GM13976 (cell line): Measurements from ENCODE around the gene UPK3B.
"Not testable (repeated sequence)": the region's sequence is repeated elsewhere in the genome, so short reads cannot be mapped to it uniquely, and the experiment has no call there.

ENCODE experiments used
- DNase-seq: peaks from one replicate; pipeline ENCODE4 v3.0.0; 2012; ENCODE audit warnings: low spot score
- in situ Hi-C: fragments of 300-500 bp; cut with MboI; formaldehyde crosslinking; loops from one replicate; pipeline ENCODE4 v1.12.0; 2022; ENCODE audit warnings: low sequenced_read_pairs, mixed read lengths, inconsistent platforms; ENCODE audit not compliant: unreplicated experiment

UPK3B gene

DNA sequence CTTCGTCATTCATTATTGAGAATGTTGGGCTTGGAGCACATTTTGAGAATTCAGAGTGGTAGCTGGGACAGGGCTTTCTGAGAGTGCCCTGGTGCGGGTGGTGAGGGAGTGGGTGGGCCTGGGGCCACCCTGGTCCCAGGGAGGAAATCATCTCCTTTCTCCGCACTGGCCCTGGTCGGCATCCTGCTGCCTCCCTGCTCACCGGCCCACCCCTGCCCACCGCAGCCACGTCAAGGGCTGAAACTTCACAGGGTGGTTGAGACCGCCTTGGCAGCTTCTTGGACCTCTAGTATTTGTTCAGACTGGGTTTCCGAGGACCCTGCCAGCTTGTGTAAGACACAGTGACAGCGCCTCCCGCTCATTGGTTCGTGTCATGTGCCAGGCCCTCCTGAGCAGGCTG is 25.9 kb upstream of the UPK3B start:
- DNase-seq, in situ Hi-C loops: not testable (repeated sequence)

DNA sequence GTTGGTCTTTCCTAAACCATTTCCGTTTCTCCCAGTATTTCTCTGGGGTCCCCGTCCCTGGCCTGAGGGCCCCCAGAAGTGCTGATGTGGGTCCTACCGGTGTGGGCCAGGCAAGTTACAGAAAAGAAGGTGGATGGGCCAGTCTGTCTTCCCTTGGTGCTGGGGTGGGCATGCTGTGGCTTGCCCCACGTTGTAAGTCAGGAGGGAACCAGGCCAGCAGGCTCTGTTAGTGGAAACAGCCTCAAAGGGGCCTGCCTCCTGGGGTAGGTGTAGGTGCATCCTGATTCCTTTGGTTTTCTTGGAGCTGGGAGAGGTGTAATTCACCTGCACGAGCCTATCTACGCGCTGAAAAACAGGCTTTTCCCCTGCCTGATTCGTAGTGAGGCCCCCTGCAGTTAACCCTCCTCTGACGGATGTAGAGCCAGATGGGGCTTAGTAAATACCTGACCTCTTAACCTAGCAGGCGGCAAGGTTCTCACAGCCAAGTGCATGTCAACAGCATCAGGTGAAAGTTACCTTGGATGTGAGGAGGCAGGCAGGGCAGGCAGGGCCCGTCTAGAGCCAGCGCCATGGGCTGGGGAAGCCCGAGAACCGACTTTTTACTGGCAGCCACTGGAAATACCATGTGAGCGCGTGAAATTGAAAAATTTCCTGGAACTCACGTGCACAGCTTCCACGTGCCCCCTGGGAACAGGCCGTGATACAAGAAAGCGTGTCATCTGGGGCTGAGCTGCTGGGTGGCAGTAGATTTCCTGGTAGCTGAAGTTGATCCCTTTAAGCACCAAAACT is 24.3 kb upstream of the UPK3B start:
- not testable (repeated sequence) for DNase-seq

DNA sequence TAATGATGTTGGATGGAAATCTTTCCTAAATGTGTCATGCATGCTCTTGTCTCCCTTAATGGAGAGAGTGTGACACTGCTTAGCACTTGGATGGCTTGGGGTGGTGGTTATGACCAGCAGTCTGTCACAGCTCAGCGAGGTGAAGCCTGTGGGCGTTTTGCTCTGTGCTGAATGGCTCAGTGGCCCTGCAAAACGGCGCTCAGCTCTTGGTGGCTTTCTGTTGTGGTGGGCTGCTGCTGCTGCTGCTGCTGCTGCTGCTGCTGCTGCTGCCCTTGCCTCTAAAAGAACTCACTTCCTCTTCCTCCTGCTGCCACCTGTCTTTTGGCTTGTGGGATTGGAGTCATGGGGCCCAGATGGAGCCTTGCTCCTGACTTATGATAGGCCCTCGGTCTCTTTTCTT is 23.7 kb upstream of the UPK3B start:
- in situ Hi-C loops: not testable (repeated sequence)

More for the DNA sequence above, 24.3 kb upstream of the UPK3B start:
- in situ Hi-C loops: not testable (repeated sequence)

DNA sequence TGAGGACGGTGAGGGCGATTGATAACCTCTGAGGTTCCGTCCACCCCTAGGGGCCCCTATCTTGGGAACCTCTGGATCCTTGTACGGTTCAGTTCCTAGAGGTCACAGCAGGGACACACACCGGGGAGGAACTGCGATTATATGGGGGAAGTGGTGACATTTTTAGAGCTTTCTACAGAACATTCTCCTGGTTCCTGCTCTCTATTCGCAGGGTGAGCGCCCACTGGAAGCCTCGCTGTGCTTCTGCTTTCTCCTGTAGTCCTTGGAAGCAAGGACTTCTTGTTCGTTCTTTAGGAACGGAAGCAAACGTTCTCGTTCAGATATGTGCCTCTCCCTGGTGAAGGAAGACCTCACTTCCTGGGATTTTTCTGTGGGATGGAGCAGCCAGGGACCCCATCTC is 22.4 kb upstream of the UPK3B start:
- DNase-seq, in situ Hi-C loops: not testable (repeated sequence)

More for the DNA sequence above, 23.7 kb upstream of the UPK3B start:
- not testable (repeated sequence) for DNase-seq

- DNase-seq, in situ Hi-C loops: not testable (repeated sequence)
These were observed 18.2 kb upstream of the UPK3B start for GRCh38 chr7:76492139-76492538.

GRCh38 chr7:76495717-76496116 is 14.6 kb upstream of the UPK3B start:
- in situ Hi-C loops, DNase-seq: not testable (repeated sequence)

- in situ Hi-C loops, DNase-seq: not testable (repeated sequence)
These were observed 12.3 kb upstream of the UPK3B start for GRCh38 chr7:76497918-76498582.

GRCh38 chr7:76498583-76499200 is 11.7 kb upstream of the UPK3B start:
- in situ Hi-C loops, DNase-seq: not testable (repeated sequence)

- in situ Hi-C loops, DNase-seq: not testable (repeated sequence)
These were observed 11.0 kb upstream of the UPK3B start for GRCh38 chr7:76499201-76499923.

- in situ Hi-C loops, DNase-seq: not testable (repeated sequence)
These were observed 10.5 kb upstream of the UPK3B start for GRCh38 chr7:76499924-76500241.

GRCh38 chr7:76502224-76502623 is 8.1 kb upstream of the UPK3B start:
- in situ Hi-C loops, DNase-seq: not testable (repeated sequence)

- DNase-seq, in situ Hi-C loops: not testable (repeated sequence)
These were observed 7.5 kb upstream of the UPK3B start for GRCh38 chr7:76502836-76503235.

DNA sequence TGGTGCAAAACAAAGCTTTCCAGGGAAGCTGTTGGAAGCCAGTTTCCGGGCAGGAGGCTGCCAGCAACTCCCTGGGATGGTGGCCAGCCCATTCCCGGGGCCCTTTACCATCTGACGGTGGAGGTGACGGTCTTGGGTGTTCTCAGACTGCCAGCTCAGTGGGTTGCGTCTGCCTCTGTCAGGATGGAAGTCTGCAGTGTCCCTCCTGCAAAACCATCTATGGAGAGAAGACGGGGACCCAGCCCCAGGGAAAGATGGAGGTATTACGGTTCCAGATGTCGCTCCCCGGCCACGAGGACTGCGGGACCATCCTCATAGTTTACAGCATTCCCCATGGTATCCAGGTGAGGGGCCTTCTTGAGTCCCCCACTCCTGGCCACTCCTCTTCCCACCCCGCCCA is 7.1 kb upstream of the UPK3B start:
- DNase-seq, in situ Hi-C loops: not testable (repeated sequence)

DNA sequence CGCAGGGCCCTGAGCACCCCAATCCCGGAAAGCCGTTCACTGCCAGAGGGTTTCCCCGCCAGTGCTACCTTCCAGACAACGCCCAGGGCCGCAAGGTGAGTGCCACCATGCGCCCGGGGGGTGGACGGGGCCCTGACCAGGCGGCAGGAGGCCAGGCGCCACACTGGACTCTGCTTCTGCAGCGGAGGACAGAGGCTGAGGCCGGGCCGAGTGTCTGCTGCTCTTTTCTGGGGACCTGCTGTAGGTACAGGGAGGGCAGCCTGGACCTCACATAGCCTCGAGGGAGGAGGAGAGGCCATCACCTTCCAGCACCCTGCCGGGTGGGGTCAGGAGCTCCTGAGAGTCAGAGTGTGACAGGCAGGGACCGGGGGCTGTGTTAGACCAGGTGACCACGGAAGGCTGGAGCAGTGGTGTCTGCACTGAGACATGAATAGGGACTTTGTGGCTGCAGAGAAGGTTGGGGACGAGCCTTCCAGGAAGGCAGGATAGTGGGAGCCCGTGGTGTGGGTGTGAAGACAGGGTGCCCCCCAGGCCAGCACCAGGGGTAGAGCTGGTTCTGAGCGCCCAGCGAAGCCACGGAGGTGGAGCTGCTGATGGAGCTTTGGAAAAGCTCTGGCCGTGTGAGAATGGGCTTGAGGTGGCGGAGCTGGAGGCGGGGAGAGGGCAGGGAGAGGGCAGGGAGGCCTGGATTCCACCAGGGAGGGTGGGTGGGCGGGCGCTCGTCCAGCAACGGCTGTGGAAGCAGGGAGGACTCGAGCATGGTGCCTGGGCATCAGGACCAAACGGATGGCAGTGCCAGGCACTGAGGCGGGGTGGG is 5.8 kb upstream of the UPK3B start:
- DNase-seq, in situ Hi-C loops: not testable (repeated sequence)
